GM19238 (cell line): Measurements from ENCODE around the gene NEUROD1.

ENCODE experiments used
- DNase-seq: peaks from one replicate; pipeline ENCODE4 v3.0.0; 2011; ENCODE audit warnings: low spot score; ENCODE audit not compliant: insufficient read length

Gene NEUROD1

DNA sequence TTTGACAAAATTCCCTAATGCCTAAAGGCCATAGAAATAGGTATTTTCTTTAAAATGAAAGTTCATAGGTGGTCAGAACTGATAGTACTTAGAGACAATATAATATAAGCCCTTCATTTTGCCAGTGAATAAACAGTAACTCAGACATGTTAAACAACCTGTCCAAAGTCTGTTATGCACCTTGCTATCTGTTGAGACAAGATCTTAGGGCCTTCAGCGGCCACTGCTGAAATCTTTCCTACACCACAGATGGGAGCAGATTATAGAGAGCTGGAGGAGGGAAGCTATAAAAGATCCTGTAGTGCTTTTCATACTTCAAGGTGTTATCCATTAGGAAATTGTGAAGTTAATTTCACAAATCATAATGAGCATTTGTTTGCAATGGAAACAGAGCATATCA, 37.2 kb downstream of the NEUROD1 start:
- no peak for DNase-seq

DNA sequence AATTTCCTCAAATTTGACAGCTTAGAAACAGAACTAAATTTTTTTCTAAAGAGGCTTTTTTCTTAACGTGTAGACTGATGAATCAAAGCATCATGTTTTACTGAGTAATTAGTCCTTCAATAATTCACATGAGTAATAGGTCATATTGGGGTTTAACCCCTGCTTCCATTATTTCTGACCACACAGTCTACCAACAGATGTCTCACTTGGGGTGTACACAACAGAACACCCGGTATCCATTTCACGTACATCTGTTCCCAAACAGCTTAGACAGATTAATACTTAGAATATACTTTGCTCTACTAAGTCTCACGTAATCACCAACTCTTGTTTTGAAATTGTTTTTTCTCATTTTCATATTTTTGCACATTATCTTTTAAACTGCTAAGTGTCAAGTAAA, 38.2 kb downstream of the NEUROD1 start:
- DNase-seq, result no peak

DNA sequence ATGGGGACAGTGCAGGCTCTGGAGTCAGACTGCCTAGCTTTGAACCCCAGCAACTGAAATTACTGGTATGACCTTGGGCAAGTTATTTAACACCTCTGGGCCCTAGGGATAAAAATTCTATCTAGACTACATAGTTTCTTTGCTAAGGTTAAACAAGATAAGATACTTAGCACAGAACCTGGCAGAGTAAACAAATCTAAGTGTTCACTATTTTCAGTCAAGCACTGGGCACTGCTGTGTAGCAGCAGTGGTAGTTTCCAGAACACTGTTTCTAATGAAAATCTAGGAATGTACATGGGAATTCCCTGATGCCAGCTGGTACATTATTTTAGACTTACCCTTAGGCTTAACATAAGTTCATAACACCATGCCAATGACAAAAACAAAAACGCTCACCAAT, 40.6 kb downstream of the NEUROD1 start:
- no peak for DNase-seq

- DNase-seq, result no peak
These were observed 47.5 kb downstream of the NEUROD1 start for GRCh38 chr2:181632733-181633401.

GRCh38 chr2:181628590-181629585, 51.4 kb downstream of the NEUROD1 start:
- no peak for DNase-seq

DNA sequence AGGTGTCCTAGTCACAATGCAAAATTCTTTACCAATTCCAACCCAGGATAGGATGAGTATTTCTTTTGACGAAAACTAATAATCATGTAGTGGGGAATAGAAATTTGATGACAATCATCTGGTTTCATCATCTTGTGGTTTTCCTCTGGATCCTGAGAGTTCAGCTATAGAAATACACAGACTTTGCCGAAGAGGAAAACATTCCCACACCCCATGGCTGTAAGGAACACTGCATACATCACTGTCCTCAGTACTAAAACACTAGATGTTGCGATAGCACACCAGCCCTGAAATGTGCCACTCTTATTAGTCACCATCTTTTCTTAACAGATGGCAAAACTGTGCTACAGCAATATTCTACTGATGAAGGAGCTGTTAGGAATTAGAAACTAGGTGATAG, 52.8 kb downstream of the NEUROD1 start:
- no peak for DNase-seq

DNA sequence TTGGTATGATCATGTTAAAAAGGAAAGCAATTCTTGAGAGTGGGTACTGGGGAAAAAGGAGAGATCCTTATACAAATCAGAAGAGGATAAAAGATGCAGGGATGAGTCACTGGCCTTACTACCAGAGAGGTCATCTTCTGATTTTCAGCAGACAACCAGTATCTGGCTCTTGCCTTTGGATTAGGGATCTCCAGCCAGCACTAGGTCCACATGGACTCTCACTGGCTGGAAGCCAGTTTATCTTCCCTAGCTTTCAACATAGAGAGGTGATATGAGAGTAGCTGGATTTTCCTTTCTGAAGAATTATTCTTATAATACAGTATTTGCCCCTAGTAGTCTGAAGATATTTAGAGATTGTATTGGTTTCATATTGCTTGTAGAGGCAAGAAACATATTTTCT, 53.6 kb downstream of the NEUROD1 start:
- DNase-seq, result no peak
